ACHN (cell line): Measurements from ENCODE around the gene SLC23A2.

Experiments
- DNase-seq: peaks from one replicate; pipeline ENCODE4 v3.0.0-alpha.2; 2015
- in situ Hi-C: cut with HindIII; loops from 2 replicates; pipeline ENCODE4 v1.10.0; 2017; ENCODE audit warnings: low sequenced_read_pairs, low pct_ligation_motif_present, low pct_unique_long_range_greater_than_20kb

SLC23A2 gene

GRCh38 chr20:4973330-4974097 is 27.8 kb downstream of the SLC23A2 start:
- DNase-seq = peak; percentile 82
- in situ Hi-C loops = no loop called here

- peak; percentile 4 for DNase-seq
- in situ Hi-C loops = no loop called here
Observed at GRCh38 chr20:4972506-4973251, 28.6 kb downstream of the SLC23A2 start.

GRCh38 chr20:4971064-4971463 is 30.2 kb downstream of the SLC23A2 start:
- in situ Hi-C loops = no loop called here
- no peak for DNase-seq

GRCh38 chr20:4967752-4968477 is 33.4 kb downstream of the SLC23A2 start:
- no peak for DNase-seq
- in situ Hi-C loops = no loop called here

- DNase-seq = no peak
Observed at GRCh38 chr20:4966826-4967751, 34.2 kb downstream of the SLC23A2 start.

GRCh38 chr20:4962241-4962855 is 39.0 kb downstream of the SLC23A2 start:
- DNase-seq = no peak
- in situ Hi-C loops = no loop called here

More at GRCh38 chr20:4966826-4967751, 34.2 kb downstream of the SLC23A2 start:
- in situ Hi-C loops = no loop called here

- no peak for DNase-seq
- in situ Hi-C loops = no loop called here
Observed at GRCh38 chr20:4961746-4962145, 39.6 kb downstream of the SLC23A2 start.

- no peak for DNase-seq
- in situ Hi-C loops = no loop called here
Observed at GRCh38 chr20:4959592-4959991, 41.7 kb downstream of the SLC23A2 start.

- DNase-seq = peak; percentile 20
- in situ Hi-C loops = no loop called here
Observed at GRCh38 chr20:4957939-4958362, 43.4 kb downstream of the SLC23A2 start.

- in situ Hi-C loops = no loop called here
- DNase-seq = no peak
Observed at GRCh38 chr20:4957187-4957586, 44.1 kb downstream of the SLC23A2 start.

GRCh38 chr20:4956200-4956810 is 45.0 kb downstream of the SLC23A2 start:
- in situ Hi-C loops = no loop called here

GRCh38 chr20:4953881-4954280 is 47.4 kb downstream of the SLC23A2 start:
- in situ Hi-C loops = no loop called here
- DNase-seq = no peak

More at GRCh38 chr20:4956200-4956810, 45.0 kb downstream of the SLC23A2 start:
- DNase-seq = peak; percentile 61

GRCh38 chr20:4952229-4952628 is 49.1 kb downstream of the SLC23A2 start:
- in situ Hi-C loops = no loop called here

GRCh38 chr20:4951299-4951698 is 50.0 kb downstream of the SLC23A2 start:
- in situ Hi-C loops = no loop called here
- peak; percentile 24 for DNase-seq

More at GRCh38 chr20:4952229-4952628, 49.1 kb downstream of the SLC23A2 start:
- DNase-seq = no peak

- DNase-seq = no peak
- in situ Hi-C loops = no loop called here
Observed at GRCh38 chr20:4950841-4951240, 50.5 kb downstream of the SLC23A2 start.

GRCh38 chr20:4950437-4950836 is 50.9 kb downstream of the SLC23A2 start:
- DNase-seq = no peak
- in situ Hi-C loops = no loop called here

- peak; percentile 43 for DNase-seq
- in situ Hi-C loops = no loop called here
Observed at GRCh38 chr20:4949833-4950178, 51.5 kb downstream of the SLC23A2 start.
